ENCODE results near the gene FAN1. TPM values are rescaled to one million over a fixed set of nuclear protein-coding genes. Genes with fewer than 3 reads are reported as not detected.

The FAN1 gene
- total and polyA plus RNA-seq, 2 donors from 2014 or later = 11.4 to 23.7 TPM

- intact Hi-C loops (cut with DNase I) = no loop called here
- Histone ChIP-seq H3K27ac (ENCODE audit: low read depth in 2 of 2, low read length in 2 of 2) (no peak overlapping the region), H3K9ac (ENCODE audit: low read length in 3 of 3) (no peak overlapping the region), H3K4me1 (ENCODE audit: control insufficient read depth in 2 of 3, insufficient read depth in 2 of 3, low read depth in 1 of 3, low read length in 3 of 3) (no peaks in the 10 kb centered on the region), H3K9me3 (ENCODE audit: control insufficient read depth in 2 of 3, insufficient read depth in 1 of 3, low read length in 3 of 3) (no peaks in the 10 kb centered on the region), H3K27me3 (ENCODE audit: control insufficient read depth, insufficient read depth, low read length) (no peaks in the 10 kb centered on the region), H3K4me3 (ENCODE audit: low read length in 3 of 3) (no peak overlapping the region), H3K36me3 (ENCODE audit: control insufficient read depth in 2 of 3, insufficient read depth in 3 of 3, low read length in 3 of 3) (peaks cover 4 to 36% (median 18%) of the 10 kb centered on the region in 3 donors)
- TF ChIP-seq CTCF (IDR thresholded peaks at IDR 0.05; ENCODE audit: borderline replicate concordance, extremely low read depth, insufficient read depth) = no peak
- DNase-seq (no peak), FAIRE-seq (no peak)
These were observed 26.3 kb downstream of the FAN1 start for GRCh38 chr15:30929982-30930381.

GRCh38 chr15:30930422-30930821, 26.7 kb downstream of the FAN1 start:
- intact Hi-C loops (cut with DNase I) = no loop called here
- peaks cover 4 to 31% (median 18%) of the 10 kb centered on the region in 3 donors for H3K36me3 ChIP-seq (ENCODE audit: control insufficient read depth in 2 of 3, insufficient read depth in 3 of 3, low read length in 3 of 3)
- DNase-seq = no peak
- no peak for TF ChIP-seq CTCF (IDR thresholded peaks at IDR 0.05; ENCODE audit: borderline replicate concordance, extremely low read depth, insufficient read depth)
- H3K4me3 ChIP-seq (ENCODE audit: low read length in 3 of 3) = no peak overlapping the region
- no peak overlapping the region for H3K9ac ChIP-seq (ENCODE audit: low read length in 3 of 3)
- FAIRE-seq = no peak
- no peaks in the 10 kb centered on the region for H3K4me1 ChIP-seq (ENCODE audit: control insufficient read depth in 2 of 3, insufficient read depth in 2 of 3, low read depth in 1 of 3, low read length in 3 of 3)
- H3K27ac ChIP-seq (ENCODE audit: low read depth in 2 of 2, low read length in 2 of 2) = no peak overlapping the region
- H3K9me3 ChIP-seq (ENCODE audit: control insufficient read depth in 2 of 3, insufficient read depth in 1 of 3, low read length in 3 of 3) = no peaks in the 10 kb centered on the region
- no peaks in the 10 kb centered on the region for H3K27me3 ChIP-seq (ENCODE audit: control insufficient read depth, insufficient read depth, low read length)

GRCh38 chr15:30933293-30933692, 29.6 kb downstream of the FAN1 start:
- H3K9me3 ChIP-seq (ENCODE audit: control insufficient read depth in 2 of 3, insufficient read depth in 1 of 3, low read length in 3 of 3) = no peaks in the 10 kb centered on the region
- no peaks in the 10 kb centered on the region for H3K4me1 ChIP-seq (ENCODE audit: control insufficient read depth in 2 of 3, insufficient read depth in 2 of 3, low read depth in 1 of 3, low read length in 3 of 3)
- no peak for DNase-seq
- TF ChIP-seq CTCF (IDR thresholded peaks at IDR 0.05; ENCODE audit: borderline replicate concordance, extremely low read depth, insufficient read depth) = no peak
- intact Hi-C loops (cut with DNase I) = no loop called here
- no peak overlapping the region for H3K9ac ChIP-seq (ENCODE audit: low read length in 3 of 3)
- no peak overlapping the region for H3K4me3 ChIP-seq (ENCODE audit: low read length in 3 of 3)
- peaks cover 8 to 24% (median 9%) of the 10 kb centered on the region in 3 donors for H3K36me3 ChIP-seq (ENCODE audit: control insufficient read depth in 2 of 3, insufficient read depth in 3 of 3, low read length in 3 of 3)
- no peak overlapping the region for H3K27ac ChIP-seq (ENCODE audit: low read depth in 2 of 2, low read length in 2 of 2)
- FAIRE-seq = no peak
- H3K27me3 ChIP-seq (ENCODE audit: control insufficient read depth, insufficient read depth, low read length) = no peaks in the 10 kb centered on the region

- FAIRE-seq (no peak), DNase-seq (no peak)
- no peaks in the 10 kb centered on the region for H3K9me3 ChIP-seq (ENCODE audit: control insufficient read depth in 2 of 3, insufficient read depth in 1 of 3, low read length in 3 of 3)
- H3K9ac ChIP-seq (ENCODE audit: low read length in 3 of 3) = no peak overlapping the region
- intact Hi-C loops (cut with DNase I) = no loop called here
- TF ChIP-seq CTCF (IDR thresholded peaks at IDR 0.05; ENCODE audit: borderline replicate concordance, extremely low read depth, insufficient read depth) = no peak
- H3K4me3 ChIP-seq (ENCODE audit: low read length in 3 of 3) = no peak overlapping the region
- no peak overlapping the region for H3K27ac ChIP-seq (ENCODE audit: low read depth in 2 of 2, low read length in 2 of 2)
- peaks cover 0 to 4% (median 0%) of the 10 kb centered on the region in 3 donors for H3K4me1 ChIP-seq (ENCODE audit: control insufficient read depth in 2 of 3, insufficient read depth in 2 of 3, low read depth in 1 of 3, low read length in 3 of 3)
- peaks cover 7 to 61% (median 25%) of the 10 kb centered on the region in 3 donors for H3K36me3 ChIP-seq (ENCODE audit: control insufficient read depth in 2 of 3, insufficient read depth in 3 of 3, low read length in 3 of 3)
- H3K27me3 ChIP-seq (ENCODE audit: control insufficient read depth, insufficient read depth, low read length) = no peaks in the 10 kb centered on the region
These were observed 35.4 kb downstream of the FAN1 start for GRCh38 chr15:30939161-30939560.

Measured in kidney (tissue), 14 donors.